SW 1271 (cell line): Measurements from ENCODE around the gene SRPX2.

ENCODE experiments used
- DNase-seq, 2 experiments: peaks; one replicate each; lab custom pipeline; 2025; lab: John Stamatoyannopoulos, UW

The SRPX2 gene

GRCh38 chrX:100643956-100644860 is at the start of gene SRPX2:
Gene SRPX2, plus strand, starts transcription at chrX:100644199. Its CDS starts 2,124 bp downstream, at chrX:100646323.
- peak; percentile 2 to 42 for DNase-seq

- no peak for DNase-seq
Measured at GRCh38 chrX:100596601-100597000, 47.4 kb upstream of the SRPX2 start.

- DNase-seq: no peak
Measured at GRCh38 chrX:100599456-100599855, 44.5 kb upstream of the SRPX2 start.

- no peak for DNase-seq
Measured at GRCh38 chrX:100600340-100600739, 43.7 kb upstream of the SRPX2 start.

GRCh38 chrX:100600758-100601157 is 43.2 kb upstream of the SRPX2 start:
- no peak for DNase-seq

- no peak for DNase-seq
Measured at GRCh38 chrX:100606753-100607152, 37.2 kb upstream of the SRPX2 start.

- no peak for DNase-seq
Measured at GRCh38 chrX:100609591-100609990, 34.4 kb upstream of the SRPX2 start.

GRCh38 chrX:100611951-100612350 is 32.0 kb upstream of the SRPX2 start:
- no peak for DNase-seq

GRCh38 chrX:100615005-100615404 is 29.0 kb upstream of the SRPX2 start:
- peak in 1 of 2 experiments; percentile 18 for DNase-seq

GRCh38 chrX:100623001-100623400 is 21.0 kb upstream of the SRPX2 start:
- DNase-seq: no peak

- no peak for DNase-seq
Measured at GRCh38 chrX:100625985-100626491, 18.0 kb upstream of the SRPX2 start.

GRCh38 chrX:100635040-100635439 is 9.0 kb upstream of the SRPX2 start:
- no peak for DNase-seq

GRCh38 chrX:100635989-100636320 is 8.0 kb upstream of the SRPX2 start:
- no peak for DNase-seq

- DNase-seq: peak; percentile 27 to 79
Measured at GRCh38 chrX:100636321-100636991, 7.5 kb upstream of the SRPX2 start, which contains the start of gene TSPAN6. Gene TSPAN6, minus strand, starts transcription at chrX:100636806. Its CDS starts 112 bp downstream, at chrX:100636694.

GRCh38 chrX:100642290-100642689 is 1.7 kb upstream of the SRPX2 start:
- no peak for DNase-seq

GRCh38 chrX:100643212-100643611 is 787 bp upstream of the SRPX2 start:
- no peak for DNase-seq

GRCh38 chrX:100645106-100645505 is 1.1 kb downstream of the SRPX2 start:
- DNase-seq: no peak

GRCh38 chrX:100647095-100647494 is 3.1 kb downstream of the SRPX2 start:
- no peak for DNase-seq

- no peak for DNase-seq
Measured at GRCh38 chrX:100647739-100648138, 3.7 kb downstream of the SRPX2 start.

GRCh38 chrX:100648458-100649417 is 4.7 kb downstream of the SRPX2 start:
- no peak for DNase-seq

- DNase-seq: no peak
Measured at GRCh38 chrX:100649550-100650356, 5.8 kb downstream of the SRPX2 start.
